Loucy (cell line): ENCODE results near the gene POPDC2.

Source experiments
- H2AFZ ChIP-seq: fragments of 200-600 bp; sonication (generic); 2 replicates; pipeline ENCODE4 v1.6.0; 2016; ENCODE audit warnings: antibody characterized with exemption, mild to moderate bottlenecking, low read length, moderate library complexity
- H3F3A ChIP-seq: fragments of 200-600 bp; 2 replicates; pipeline ENCODE4 v1.6.0; 2016; ENCODE audit warnings: antibody characterized with exemption, low read depth, mild to moderate bottlenecking
- H3K27me3 ChIP-seq: fragments of 200-600 bp; sonication (generic); 2 replicates; pipeline ENCODE4 v1.6.1; 2014; ENCODE audit warnings: low read length, mild to moderate bottlenecking; ENCODE audit not compliant: insufficient read depth, poor library complexity, severe bottlenecking
- H3K36me3 ChIP-seq: fragments of 200-600 bp; sonication (generic); 2 replicates; pipeline ENCODE4 v1.6.1; 2016; ENCODE audit warnings: low read length; ENCODE audit not compliant: insufficient read depth
- H3K4me1 ChIP-seq: fragments of 200-600 bp; sonication (generic); 2 replicates; pipeline ENCODE4 v1.5.1; 2014; ENCODE audit warnings: low read length, mild to moderate bottlenecking; ENCODE audit not compliant: insufficient read depth, poor library complexity, severe bottlenecking
- H3K4me2 ChIP-seq: fragments of 200-600 bp; sonication (generic); 2 replicates; pipeline ENCODE4 v1.6.0; 2014; ENCODE audit warnings: antibody characterized with exemption, low read length, low read depth, mild to moderate bottlenecking; ENCODE audit not compliant: poor library complexity, severe bottlenecking
- H3K4me3 ChIP-seq: fragments of 200-600 bp; sonication (generic); 2 replicates; pipeline ENCODE4 v1.5.1; 2014; ENCODE audit warnings: low read length, mild to moderate bottlenecking, mixed read lengths; ENCODE audit not compliant: poor library complexity, severe bottlenecking
- H3K79me2 ChIP-seq: fragments of 200-600 bp; sonication (generic); 2 replicates; pipeline ENCODE4 v1.6.1; 2014; ENCODE audit warnings: low read length; ENCODE audit not compliant: insufficient read depth
- H3K9ac ChIP-seq: fragments of 200-600 bp; sonication (generic); 2 replicates; pipeline ENCODE4 v1.6.0; 2014; ENCODE audit warnings: mild to moderate bottlenecking, low read depth, low read length, moderate library complexity; ENCODE audit not compliant: poor library complexity, severe bottlenecking
- H3K9me2 ChIP-seq: fragments of 200-600 bp; sonication (generic); replicated peaks from 2 replicates; pipeline ENCODE4 v1.6.1; 2016; ENCODE audit warnings: low read depth, low read length, mixed read lengths
- H3K9me3 ChIP-seq: fragments of 200-600 bp; sonication (generic); 2 replicates; pipeline ENCODE4 v1.6.1; 2014; ENCODE audit warnings: mild to moderate bottlenecking, antibody characterized with exemption, low read length, low read depth; ENCODE audit not compliant: insufficient read depth
- H4K20me1 ChIP-seq: fragments of 200-600 bp; sonication (generic); 2 replicates; pipeline ENCODE4 v1.6.0; 2014; ENCODE audit warnings: antibody characterized with exemption, low read length, mild to moderate bottlenecking; ENCODE audit not compliant: insufficient read depth, poor library complexity, severe bottlenecking
- EZH2phosphoT487 ChIP-seq: fragments of 200-600 bp; IDR thresholded peaks from 2 replicates; pipeline ENCODE4 v1.6.1; 2018; ENCODE audit warnings: antibody characterized with exemption, mild to moderate bottlenecking, moderate library complexity, borderline replicate concordance
- TF ChIP-seq, protein P1 (sequence below): fragments of 200-600 bp; sonication (generic); conservative IDR thresholded peaks from 2 replicates; pipeline ENCODE4 v1.5.1; 2014; ENCODE audit warnings: mild to moderate bottlenecking, antibody characterized with exemption, low read length

POPDC2 gene

DNA sequence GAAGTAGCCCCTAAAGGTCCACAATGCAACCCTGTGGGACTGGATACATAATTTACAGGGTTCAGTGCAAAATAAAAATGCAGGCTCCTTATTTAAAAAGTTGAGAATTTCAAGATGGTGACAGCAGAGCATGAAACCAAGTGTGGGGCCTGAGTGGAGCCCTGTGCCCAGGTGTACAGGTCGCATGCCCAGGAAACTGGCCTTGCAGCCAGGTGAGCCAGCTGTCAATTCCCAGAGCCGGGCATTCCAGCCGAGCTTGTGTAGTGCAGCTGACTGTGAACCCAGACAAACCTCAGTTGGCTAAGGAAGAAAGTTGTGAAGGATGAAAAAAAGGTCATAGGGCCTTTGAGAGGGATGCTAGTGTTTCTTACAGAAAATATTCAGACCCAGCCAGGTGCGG is 27.6 kb downstream of the POPDC2 start:
- Histone ChIP-seq H3K27me3 (no peaks in the 10 kb centered on the region), H3K4me2 (no peak overlapping the region), H4K20me1 (no peaks in the 10 kb centered on the region), H3K36me3 (no peaks in the 10 kb centered on the region), H3K4me3 (no peak overlapping the region), H2AFZ (no peak overlapping the region), H3K4me1 (no peaks in the 10 kb centered on the region), H3K79me2 (no peaks in the 10 kb centered on the region), H3K9me3 (no peaks in the 10 kb centered on the region), H3K9ac (no peak overlapping the region), H3K9me2 (no peaks in the 10 kb centered on the region), H3F3A (no peaks in the 10 kb centered on the region)
- TF ChIP-seq, protein P1, sequence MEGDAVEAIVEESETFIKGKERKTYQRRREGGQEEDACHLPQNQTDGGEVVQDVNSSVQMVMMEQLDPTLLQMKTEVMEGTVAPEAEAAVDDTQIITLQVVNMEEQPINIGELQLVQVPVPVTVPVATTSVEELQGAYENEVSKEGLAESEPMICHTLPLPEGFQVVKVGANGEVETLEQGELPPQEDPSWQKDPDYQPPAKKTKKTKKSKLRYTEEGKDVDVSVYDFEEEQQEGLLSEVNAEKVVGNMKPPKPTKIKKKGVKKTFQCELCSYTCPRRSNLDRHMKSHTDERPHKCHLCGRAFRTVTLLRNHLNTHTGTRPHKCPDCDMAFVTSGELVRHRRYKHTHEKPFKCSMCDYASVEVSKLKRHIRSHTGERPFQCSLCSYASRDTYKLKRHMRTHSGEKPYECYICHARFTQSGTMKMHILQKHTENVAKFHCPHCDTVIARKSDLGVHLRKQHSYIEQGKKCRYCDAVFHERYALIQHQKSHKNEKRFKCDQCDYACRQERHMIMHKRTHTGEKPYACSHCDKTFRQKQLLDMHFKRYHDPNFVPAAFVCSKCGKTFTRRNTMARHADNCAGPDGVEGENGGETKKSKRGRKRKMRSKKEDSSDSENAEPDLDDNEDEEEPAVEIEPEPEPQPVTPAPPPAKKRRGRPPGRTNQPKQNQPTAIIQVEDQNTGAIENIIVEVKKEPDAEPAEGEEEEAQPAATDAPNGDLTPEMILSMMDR: no peak
- TF ChIP-seq EZH2phosphoT487: no peak

DNA sequence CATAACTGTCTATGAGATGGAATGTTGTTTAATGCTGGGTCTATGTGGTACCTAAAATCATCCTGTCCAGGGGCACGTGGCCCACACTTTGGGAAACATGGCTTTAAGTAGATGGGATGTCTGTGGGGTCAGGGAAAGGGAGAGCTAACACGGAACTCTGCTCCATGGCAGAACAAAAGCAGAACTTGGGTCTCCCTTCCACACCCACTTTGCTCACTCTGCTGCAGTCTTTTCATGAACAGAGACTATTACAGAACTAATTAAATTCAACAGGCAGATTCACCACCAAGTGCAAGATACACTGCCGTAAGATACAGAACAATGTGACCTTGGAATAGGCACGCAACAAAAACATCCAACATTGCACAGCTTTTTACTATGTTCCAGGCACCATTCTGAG is 28.2 kb downstream of the POPDC2 start:
- no peak for TF ChIP-seq EZH2phosphoT487
- TF ChIP-seq, protein P1: no peak
- Histone ChIP-seq H3K9ac (no peak overlapping the region), H2AFZ (no peak overlapping the region), H3K4me2 (no peak overlapping the region), H4K20me1 (no peaks in the 10 kb centered on the region), H3K9me2 (no peaks in the 10 kb centered on the region), H3K27me3 (no peaks in the 10 kb centered on the region), H3K79me2 (no peaks in the 10 kb centered on the region), H3K4me1 (no peaks in the 10 kb centered on the region), H3K4me3 (no peak overlapping the region), H3K36me3 (no peaks in the 10 kb centered on the region), H3K9me3 (no peaks in the 10 kb centered on the region), H3F3A (no peaks in the 10 kb centered on the region)

DNA sequence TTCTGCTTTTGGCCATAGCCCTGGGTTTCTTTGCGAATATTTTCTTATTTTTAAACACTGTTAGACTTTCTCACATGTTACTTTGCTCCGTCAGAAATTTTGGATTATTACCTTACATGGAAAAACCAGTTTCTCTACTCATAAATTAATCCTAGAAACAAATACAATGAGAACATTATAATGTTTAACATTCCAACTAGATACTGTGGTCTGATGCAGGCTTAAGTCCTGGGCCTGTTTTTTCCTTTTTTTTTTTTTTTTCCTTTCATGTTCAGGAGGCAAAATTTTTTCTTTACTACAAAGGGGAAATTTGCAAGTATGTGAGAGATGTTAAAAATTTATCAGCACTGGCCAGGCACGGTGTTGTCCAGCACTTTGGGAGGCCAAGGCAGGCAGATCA is 28.9 kb downstream of the POPDC2 start:
- Histone ChIP-seq H3K79me2 (no peaks in the 10 kb centered on the region), H3K4me1 (no peaks in the 10 kb centered on the region), H4K20me1 (no peaks in the 10 kb centered on the region), H2AFZ (no peak overlapping the region), H3K9me3 (no peaks in the 10 kb centered on the region), H3K4me2 (no peak overlapping the region), H3K4me3 (no peak overlapping the region), H3K36me3 (no peaks in the 10 kb centered on the region), H3K9me2 (no peaks in the 10 kb centered on the region), H3K27me3 (no peaks in the 10 kb centered on the region), H3K9ac (no peak overlapping the region), H3F3A (no peaks in the 10 kb centered on the region)
- TF ChIP-seq EZH2phosphoT487: no peak
- TF ChIP-seq, protein P1: no peak
